SK-N-SH treated with all-trans-retinoic acid at 6 μM for 48 hours (cell line): ENCODE data around the gene TOMM7.

Experiments
- ARNTL ChIP-seq: fragments of 450-650 bp; formaldehyde crosslinking; IDR thresholded peaks from 2 replicates; pipeline ENCODE4 v1.5.0; 2020; ENCODE audit warnings: low read depth, mild to moderate bottlenecking, moderate library complexity, borderline replicate concordance
- ESRRG ChIP-seq: fragments of 250-450 bp; sonication (Bioruptor Pico); IDR thresholded peaks from 2 replicates; pipeline ENCODE4 v1.6.1; 2021; ENCODE audit warnings: mild to moderate bottlenecking
- ZFP30 ChIP-seq: fragments of 450-650 bp; formaldehyde crosslinking; IDR thresholded peaks from 2 replicates; pipeline ENCODE4 v1.5.0; 2022; ENCODE audit warnings: mild to moderate bottlenecking, moderate library complexity

DNA sequence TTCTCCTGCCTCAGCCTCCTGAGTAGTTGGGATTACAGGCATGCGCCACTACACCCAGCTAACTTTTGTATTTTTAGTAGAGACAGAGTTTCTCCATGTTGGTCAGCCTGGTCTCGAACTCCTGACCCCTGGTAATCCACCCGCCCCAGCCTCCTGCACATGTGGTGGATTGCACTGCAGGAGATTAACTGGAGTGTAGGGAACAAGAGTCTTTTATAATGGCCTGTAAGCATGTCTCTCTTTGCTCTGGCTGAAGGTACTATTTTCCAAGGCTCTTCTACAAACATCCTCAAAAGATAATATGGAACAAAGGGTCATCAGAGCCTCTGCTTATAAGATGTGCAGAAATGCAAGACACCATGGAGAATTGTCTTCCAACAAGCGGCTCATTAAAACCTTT lies 3.2 kb downstream of the TOMM7 start:
- no peak for TF ChIP-seq ZFP30 (CRISPR knock-in tag)
- no peak for TF ChIP-seq ARNTL (CRISPR knock-in tag)
- no peak for TF ChIP-seq ESRRG (CRISPR knock-in tag)
